ENCODE data around the gene DACH1. TPM values are rescaled to one million over a fixed set of nuclear protein-coding genes. Genes with fewer than 3 reads are reported as not detected.

DACH1 gene
- total and polyA plus RNA-seq, 9 of the 15 experiments (the other 6 are each of a cell fraction or from before 2014, with no cell fraction given), result 0.04 to 0.07 (median 0.04) TPM; not detected in 2

DNA sequence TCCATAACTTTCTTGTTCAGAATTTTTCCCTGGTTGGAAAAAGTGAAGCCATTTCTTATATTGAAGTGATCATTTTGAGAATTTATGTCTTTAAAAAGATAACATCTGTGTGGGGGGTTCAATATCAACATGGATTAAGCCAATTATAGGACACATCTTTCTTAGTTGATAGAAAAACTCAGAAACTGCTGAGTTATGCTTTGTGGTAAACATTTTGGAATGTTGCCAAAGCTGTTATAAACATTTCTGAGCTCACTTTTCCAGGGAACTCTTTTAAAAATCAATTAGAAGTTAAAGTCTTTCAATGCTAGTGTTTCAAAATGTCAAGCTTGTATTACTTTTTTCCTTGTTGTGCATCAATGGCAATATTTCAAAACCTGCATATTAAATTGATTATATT is 248.8 kb downstream of the DACH1 start:
- Histone ChIP-seq H3K9me3 (replicated peaks; ENCODE audit: control insufficient read depth, insufficient read depth, low read depth, low read length) (no peaks in the 10 kb centered on the region), H3K4me3 (no peak overlapping the region), H4K20me1 (replicated peaks; ENCODE audit: control insufficient read depth, insufficient read depth, low read length) (no peaks in the 10 kb centered on the region), H3K9ac (ENCODE audit: insufficient read depth in 1 of 2, low read depth in 2 of 2, low read length in 2 of 2) (no peak overlapping the region), H2AFZ (ENCODE audit: low read depth, low read length) (no peak overlapping the region), H3K27me3 (ENCODE audit: control insufficient read depth in 2 of 2, insufficient read depth in 2 of 2, low read length in 2 of 2) (no peaks in the 10 kb centered on the region), H3K27ac (ENCODE audit: extremely low read depth, low read depth, low read length) (no peak overlapping the region), H3K36me3 (ENCODE audit: control insufficient read depth, insufficient read depth, low read length) (no peaks in the 10 kb centered on the region), H3K4me1 (replicated peaks in 1 of 2; ENCODE audit: control insufficient read depth in 2 of 2, insufficient read depth in 2 of 2, low read length in 2 of 2) (no peaks in the 10 kb centered on the region), H3K79me2 (ENCODE audit: control insufficient read depth, insufficient read depth, low read length) (no peaks in the 10 kb centered on the region), H3K4me2 (ENCODE audit: insufficient read depth, low read length) (no peak overlapping the region), H3K9me1 (ENCODE audit: control insufficient read depth, insufficient read depth, low read length) (no peaks in the 10 kb centered on the region)
- BruUV-seq (replicated peaks), result no TSS peak
- DNase-seq (ENCODE audit: extremely low read depth in 1 of 4, low spot score in 3 of 4) (no peak), ATAC-seq (no peak), FAIRE-seq (no peak)
- in situ Hi-C loops (cut with MboI) (no loop called here), intact Hi-C loops (cut with micrococcal nuclease) (no loop called here)
- POLR2A ChIA-PET, result no interaction called here
- CTCF ChIA-PET (ENCODE audit: low intra/inter-chr PET ratio), result no interaction called here
- TF ChIP-seq ZC3H11A (IDR thresholded peaks at IDR 0.05; ENCODE audit: low read depth, low read length) (no peak), HNRNPH1 (optimal IDR thresholded peaks at IDR 0.05; ENCODE audit: low read depth, low read length) (no peak), SRSF7 (optimal IDR thresholded peaks at IDR 0.05; ENCODE audit: low read depth, low read length) (no peak), KAT8 (IDR thresholded peaks at IDR 0.05; ENCODE audit: low read depth) (no peak), TAF1 (IDR thresholded peaks at IDR 0.05; ENCODE audit: control insufficient read depth, extremely low read depth, insufficient read depth, low read length, severe bottlenecking) (no peak), LEF1 (IDR thresholded peaks at IDR 0.05) (no peak), PYGO2 (tag; IDR thresholded peaks at IDR 0.05) (no peak)

DNA sequence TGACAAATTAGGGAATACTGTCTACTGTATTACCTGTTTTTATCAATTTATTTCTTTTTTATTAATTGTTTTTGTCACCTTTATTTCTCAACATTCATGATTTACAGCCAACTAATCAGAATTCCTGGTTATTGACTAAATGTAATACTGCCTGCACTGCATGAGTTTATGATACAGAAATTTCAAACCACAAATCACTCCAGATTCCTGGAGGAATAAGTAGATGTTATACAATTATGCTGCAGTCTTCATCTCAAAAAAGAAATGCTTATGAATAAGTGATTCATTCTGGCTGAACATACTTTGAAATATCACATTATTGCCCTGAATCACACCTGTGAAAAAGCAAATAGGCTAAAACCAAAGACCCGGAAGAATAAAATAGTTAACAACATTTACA is 249.7 kb downstream of the DACH1 start:
- Histone ChIP-seq H3K4me1 (replicated peaks in 1 of 2; ENCODE audit: control insufficient read depth in 2 of 2, insufficient read depth in 2 of 2, low read length in 2 of 2) (no peaks in the 10 kb centered on the region), H3K9me3 (replicated peaks; ENCODE audit: control insufficient read depth, insufficient read depth, low read depth, low read length) (no peaks in the 10 kb centered on the region), H3K9ac (ENCODE audit: insufficient read depth in 1 of 2, low read depth in 2 of 2, low read length in 2 of 2) (no peak overlapping the region), H3K27me3 (ENCODE audit: control insufficient read depth in 2 of 2, insufficient read depth in 2 of 2, low read length in 2 of 2) (no peaks in the 10 kb centered on the region), H3K4me2 (ENCODE audit: insufficient read depth, low read length) (no peak overlapping the region), H3K4me3 (no peak overlapping the region), H3K27ac (ENCODE audit: extremely low read depth, low read depth, low read length) (no peak overlapping the region), H3K9me1 (ENCODE audit: control insufficient read depth, insufficient read depth, low read length) (no peaks in the 10 kb centered on the region), H3K79me2 (ENCODE audit: control insufficient read depth, insufficient read depth, low read length) (no peaks in the 10 kb centered on the region), H4K20me1 (replicated peaks; ENCODE audit: control insufficient read depth, insufficient read depth, low read length) (no peaks in the 10 kb centered on the region), H2AFZ (ENCODE audit: low read depth, low read length) (no peak overlapping the region), H3K36me3 (ENCODE audit: control insufficient read depth, insufficient read depth, low read length) (no peaks in the 10 kb centered on the region)
- POLR2A ChIA-PET, result no interaction called here
- in situ Hi-C loops (cut with MboI) (no loop called here), intact Hi-C loops (cut with micrococcal nuclease) (no loop called here)
- FAIRE-seq, result no peak
- 0% methylated on average over 1 of the region's 1 CpG for WGBS (ENCODE audit: insufficient coverage, low coverage, missing lambda C conversion rate)
- ATAC-seq, result no peak
- no TSS peak for BruUV-seq (replicated peaks)
- DNase-seq (ENCODE audit: extremely low read depth in 1 of 4, low spot score in 3 of 4), result no peak
- CTCF ChIA-PET (ENCODE audit: low intra/inter-chr PET ratio), result no interaction called here
- TF ChIP-seq, protein P1, sequence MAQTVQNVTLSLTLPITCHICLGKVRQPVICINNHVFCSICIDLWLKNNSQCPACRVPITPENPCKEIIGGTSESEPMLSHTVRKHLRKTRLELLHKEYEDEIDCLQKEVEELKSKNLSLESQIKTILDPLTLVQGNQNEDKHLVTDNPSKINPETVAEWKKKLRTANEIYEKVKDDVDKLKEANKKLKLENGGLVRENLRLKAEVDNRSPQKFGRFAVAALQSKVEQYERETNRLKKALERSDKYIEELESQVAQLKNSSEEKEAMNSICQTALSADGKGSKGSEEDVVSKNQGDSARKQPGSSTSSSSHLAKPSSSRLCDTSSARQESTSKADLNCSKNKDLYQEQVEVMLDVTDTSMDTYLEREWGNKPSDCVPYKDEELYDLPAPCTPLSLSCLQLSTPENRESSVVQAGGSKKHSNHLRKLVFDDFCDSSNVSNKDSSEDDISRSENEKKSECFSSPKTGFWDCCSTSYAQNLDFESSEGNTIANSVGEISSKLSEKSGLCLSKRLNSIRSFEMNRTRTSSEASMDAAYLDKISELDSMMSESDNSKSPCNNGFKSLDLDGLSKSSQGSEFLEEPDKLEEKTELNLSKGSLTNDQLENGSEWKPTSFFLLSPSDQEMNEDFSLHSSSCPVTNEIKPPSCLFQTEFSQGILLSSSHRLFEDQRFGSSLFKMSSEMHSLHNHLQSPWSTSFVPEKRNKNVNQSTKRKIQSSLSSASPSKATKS (CRISPR knock-in tag; IDR thresholded peaks at IDR 0.05), result no peak
- TF ChIP-seq TCF7L2 (IDR thresholded peaks at IDR 0.05; ENCODE audit: low read depth, low read length) (no peak), HNRNPL (IDR thresholded peaks at IDR 0.05; ENCODE audit: low read depth, low read length) (no peak), ETV5 (CRISPR knock-in tag; IDR thresholded peaks at IDR 0.05; ENCODE audit: low read depth) (no peak)
- TF ChIP-seq, protein P2, sequence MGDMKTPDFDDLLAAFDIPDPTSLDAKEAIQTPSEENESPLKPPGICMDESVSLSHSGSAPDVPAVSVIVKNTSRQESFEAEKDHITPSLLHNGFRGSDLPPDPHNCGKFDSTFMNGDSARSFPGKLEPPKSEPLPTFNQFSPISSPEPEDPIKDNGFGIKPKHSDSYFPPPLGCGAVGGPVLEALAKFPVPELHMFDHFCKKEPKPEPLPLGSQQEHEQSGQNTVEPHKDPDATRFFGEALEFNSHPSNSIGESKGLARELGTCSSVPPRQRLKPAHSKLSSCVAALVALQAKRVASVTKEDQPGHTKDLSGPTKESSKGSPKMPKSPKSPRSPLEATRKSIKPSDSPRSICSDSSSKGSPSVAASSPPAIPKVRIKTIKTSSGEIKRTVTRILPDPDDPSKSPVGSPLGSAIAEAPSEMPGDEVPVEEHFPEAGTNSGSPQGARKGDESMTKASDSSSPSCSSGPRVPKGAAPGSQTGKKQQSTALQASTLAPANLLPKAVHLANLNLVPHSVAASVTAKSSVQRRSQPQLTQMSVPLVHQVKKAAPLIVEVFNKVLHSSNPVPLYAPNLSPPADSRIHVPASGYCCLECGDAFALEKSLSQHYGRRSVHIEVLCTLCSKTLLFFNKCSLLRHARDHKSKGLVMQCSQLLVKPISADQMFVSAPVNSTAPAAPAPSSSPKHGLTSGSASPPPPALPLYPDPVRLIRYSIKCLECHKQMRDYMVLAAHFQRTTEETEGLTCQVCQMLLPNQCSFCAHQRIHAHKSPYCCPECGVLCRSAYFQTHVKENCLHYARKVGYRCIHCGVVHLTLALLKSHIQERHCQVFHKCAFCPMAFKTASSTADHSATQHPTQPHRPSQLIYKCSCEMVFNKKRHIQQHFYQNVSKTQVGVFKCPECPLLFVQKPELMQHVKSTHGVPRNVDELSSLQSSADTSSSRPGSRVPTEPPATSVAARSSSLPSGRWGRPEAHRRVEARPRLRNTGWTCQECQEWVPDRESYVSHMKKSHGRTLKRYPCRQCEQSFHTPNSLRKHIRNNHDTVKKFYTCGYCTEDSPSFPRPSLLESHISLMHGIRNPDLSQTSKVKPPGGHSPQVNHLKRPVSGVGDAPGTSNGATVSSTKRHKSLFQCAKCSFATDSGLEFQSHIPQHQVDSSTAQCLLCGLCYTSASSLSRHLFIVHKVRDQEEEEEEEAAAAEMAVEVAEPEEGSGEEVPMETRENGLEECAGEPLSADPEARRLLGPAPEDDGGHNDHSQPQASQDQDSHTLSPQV (IDR thresholded peaks at IDR 0.05), result no peak

All from K562 (cell line).